ENCODE data around the gene INPP5A.

- TF ChIP-seq CTCF (IDR thresholded peaks at IDR 0.05) = no peak
- no peak for TF ChIP-seq POLR2A (IDR thresholded peaks at IDR 0.05)
These were observed 203.0 kb downstream of the INPP5A start for GRCh38 chr10:132740588-132740987.
